ENCODE results near the gene TMEM63B.
A peak's percentile ranks its signal among the peaks of the same experiment; 100 is the strongest.
"Not testable (repeated sequence)": the region's sequence is repeated elsewhere in the genome, so short reads cannot be mapped to it uniquely, and the experiment has no call there.

TMEM63B gene

DNA sequence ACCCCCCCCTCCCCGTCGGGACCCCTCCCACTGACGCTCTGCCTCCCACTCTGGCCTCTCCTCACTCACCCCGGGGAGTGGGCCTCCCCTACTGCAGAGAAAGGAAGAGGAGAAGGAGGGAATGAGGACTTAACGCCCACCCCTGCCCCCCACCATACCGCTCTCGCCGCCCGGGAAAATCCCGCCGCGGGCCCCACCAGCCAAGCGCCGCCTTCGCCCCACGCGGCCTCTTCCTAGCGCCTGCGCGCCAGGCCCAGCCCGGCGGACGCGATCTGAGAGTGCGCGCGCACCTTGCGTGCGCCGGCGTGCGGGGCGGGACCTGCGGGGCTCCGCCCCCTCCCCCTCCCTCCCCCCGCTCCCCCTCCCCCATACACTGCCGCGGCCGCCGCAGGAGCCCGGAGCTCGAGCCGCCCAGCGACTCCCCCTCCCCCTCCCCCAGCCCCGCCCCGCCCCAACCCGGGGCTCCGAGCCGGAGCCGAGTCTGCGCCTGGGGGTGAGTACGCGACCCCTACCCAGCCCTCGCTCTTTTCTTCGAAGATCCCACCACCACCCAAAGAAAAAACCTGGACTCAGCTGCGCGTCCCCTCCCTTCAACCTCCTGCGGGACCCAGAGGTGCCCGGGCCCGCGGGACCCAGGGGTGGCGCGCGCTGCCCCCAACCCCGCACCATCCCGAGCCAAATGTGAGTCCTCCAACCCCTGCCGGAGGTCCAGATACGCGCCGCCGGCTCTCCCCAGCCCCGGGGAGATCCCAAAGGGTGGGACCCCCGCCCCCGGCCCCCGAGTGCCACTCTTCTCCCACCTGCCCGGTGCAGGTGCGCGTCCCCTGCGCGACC lies at the start of gene TMEM63B, which contains the start of gene MRPL14:
Gene TMEM63B (plus strand): TSS at position 369 of the 834 bp plus-strand sequence. CDS start 7,031 bp downstream, outside the sequence.
Gene MRPL14 (minus strand): TSS at position 267 of the 834 bp plus-strand sequence. CDS start 10,841 bp downstream, outside the sequence.
- DNase-seq (ENCODE audit: low read depth), result peak; percentile 85

DNA sequence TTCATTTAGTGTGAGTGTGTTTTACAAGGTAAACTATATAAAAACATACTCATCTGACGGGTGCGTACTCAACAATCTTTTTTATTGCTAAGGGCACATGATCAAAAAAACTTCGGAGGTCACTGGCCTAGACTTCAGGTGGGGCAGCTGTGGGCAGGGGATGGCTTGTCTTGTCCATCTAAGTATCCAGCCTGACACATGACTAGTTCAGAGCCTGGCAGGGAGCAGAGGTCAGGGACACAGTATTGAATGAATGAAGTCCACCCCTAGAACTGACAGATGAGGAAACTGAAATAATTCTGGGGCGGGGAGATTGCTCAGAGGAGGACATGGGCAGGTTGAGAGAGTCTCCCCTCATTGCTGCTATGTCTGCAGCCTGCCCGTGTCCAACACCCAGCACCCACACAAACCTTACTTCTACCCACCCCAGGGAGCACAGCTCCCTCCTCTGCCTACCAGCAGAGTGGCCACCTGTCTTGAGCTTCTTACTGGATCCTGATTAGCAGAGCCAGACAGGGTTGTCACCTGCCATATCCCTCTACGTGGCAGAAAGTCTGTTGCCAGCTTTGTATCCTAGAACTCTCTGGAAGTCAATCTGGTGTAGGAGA lies 49.0 kb upstream of the TMEM63B start:
- no peak for DNase-seq (ENCODE audit: low read depth)

DNA sequence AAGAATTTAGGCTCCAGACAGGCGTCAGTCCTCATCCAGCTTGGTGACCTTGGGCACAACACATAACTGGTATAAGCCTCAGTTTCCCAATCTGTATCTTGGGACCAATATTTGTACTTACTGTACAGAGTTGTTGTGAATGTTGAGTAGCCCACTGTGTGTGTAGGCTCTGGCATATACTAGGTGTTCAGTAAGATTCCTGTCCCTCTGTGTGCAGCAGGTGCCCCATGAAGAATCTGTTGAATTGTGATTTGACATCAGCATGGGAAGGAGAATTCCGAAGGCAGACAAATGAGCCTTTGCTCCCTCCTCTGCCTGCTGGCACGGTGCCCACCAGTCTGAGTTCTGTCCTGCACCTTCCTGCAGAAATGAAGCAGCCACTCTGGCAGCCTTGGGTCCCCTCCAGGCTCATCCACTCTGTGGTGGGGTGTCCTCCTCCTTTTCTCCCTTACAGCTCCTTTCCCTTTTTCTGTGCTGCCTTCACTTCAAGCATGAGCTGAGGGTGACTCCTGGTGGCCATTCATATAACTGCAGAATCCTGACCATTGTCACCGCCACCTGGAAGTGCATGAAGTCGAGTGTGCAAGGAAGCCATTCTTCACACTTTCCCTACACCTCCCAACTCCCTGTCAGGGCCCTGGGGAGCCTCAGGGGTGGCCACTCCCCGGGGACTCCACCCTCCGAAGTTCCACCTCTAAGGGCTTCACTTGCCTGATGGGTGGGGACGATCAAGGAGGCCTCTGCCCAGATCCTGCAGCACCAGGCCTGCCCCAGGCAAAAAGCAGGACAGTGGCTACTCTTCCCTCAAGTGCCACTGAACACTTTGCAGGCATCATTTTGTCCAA lies 48.3 kb upstream of the TMEM63B start:
- DNase-seq (ENCODE audit: low read depth), result peak; percentile 50

DNA sequence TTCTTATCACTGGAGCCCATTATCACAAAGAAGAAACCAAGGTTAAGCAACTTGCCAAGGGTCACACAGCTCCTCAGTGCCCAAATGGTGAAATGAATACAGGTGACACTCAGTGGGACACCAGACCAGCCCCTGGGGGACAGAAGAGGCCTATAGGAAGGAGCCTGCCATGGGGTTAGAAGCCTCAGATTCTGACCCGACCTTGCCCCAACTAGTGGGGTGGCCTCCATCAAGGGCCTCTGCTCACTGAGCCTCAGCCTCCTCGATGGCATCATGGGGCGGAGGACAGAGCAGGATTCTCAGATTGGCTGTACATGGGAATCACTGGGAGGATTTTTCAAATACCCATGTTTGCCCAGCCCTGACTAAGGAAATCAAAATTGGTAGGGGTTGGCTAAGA lies 47.7 kb upstream of the TMEM63B start:
- no peak for DNase-seq (ENCODE audit: low read depth)

DNA sequence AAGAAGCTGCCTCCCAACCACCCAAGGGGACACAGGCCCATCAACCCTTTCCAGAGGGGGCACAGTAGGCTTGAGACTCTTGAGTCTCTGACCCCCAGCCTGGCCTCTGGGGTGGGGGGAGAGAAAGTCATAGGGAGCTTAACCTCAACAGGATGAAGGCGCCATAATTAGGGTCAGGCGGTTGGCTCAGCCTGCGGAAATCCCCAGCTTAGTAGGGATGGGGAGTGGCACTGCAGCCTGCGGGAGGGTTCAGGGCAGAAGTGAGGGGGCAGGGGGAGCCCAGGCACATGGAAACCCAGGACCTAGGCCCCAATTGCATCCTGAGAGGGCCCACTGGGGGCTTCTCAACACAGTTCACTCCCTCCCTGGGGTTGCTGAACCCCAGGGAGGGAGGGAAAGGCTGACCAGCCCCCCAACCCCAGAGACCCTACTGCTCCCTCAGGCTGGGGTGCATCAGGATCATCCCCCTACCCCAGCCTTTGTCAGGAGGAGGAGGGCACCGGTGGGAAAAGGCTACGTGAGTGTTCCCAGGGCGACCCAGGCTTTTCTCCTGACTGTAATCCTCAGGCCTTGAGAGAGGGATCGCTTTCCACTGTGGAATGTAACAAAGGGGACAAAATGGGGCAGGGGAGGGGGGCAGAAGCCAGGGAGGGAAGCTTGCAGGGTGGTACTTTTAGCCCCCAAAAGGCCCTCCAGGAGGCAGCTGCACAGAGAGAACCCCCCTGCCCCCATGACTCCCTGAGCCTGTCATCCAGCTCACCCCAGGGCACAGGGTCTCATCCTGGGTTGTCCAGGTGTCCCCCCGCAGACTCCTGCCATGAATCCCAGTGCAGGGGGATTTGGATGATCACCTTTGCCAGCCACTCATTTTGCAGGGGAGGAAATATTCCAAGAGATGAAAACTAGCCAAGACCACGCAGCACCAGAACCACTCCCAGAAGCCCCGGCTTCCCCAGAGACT lies 46.5 kb upstream of the TMEM63B start:
- no peak for DNase-seq (ENCODE audit: low read depth)

DNA sequence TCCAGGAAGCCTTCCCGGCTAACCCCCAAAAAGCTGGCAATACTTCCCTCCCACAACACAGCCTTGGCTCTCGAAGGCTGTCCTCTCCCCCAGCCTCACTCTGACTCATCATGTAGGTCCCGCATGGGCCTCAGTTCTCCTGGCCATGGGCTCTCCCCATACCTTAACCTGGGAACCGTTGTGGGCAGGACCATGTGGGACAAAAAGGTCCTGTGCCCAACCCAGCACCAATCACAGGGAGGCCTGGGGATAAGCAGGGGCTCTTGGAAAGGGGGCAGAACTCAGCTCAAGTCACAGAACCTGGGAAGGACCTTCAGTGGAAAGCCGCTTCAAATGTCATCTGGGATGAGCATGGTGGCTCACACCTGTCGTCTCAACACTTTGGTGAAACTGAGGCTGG lies 45.6 kb upstream of the TMEM63B start:
- DNase-seq (ENCODE audit: low read depth), result no peak

DNA sequence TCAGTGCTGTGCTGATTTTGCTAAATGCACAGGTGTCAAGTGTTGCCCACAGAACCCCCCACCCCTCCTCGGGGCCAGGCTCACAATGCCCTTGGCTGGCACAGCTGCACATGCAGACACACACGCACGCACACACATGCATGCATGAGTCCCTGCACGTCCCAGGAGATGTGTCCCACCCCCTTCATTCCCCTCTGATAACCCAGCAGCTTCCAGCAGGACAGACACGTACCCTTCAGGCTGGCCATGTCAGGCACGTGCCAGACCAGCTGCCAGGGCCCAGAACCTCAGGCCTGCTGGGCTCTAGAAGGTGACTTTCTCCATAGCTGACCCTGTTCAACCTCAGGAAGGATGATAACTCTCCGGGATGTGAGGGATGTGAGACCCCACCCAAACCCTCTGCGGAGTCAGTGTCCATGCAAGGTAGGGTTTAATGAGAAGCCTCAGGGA lies 44.5 kb upstream of the TMEM63B start:
- no peak for DNase-seq (ENCODE audit: low read depth)

DNA sequence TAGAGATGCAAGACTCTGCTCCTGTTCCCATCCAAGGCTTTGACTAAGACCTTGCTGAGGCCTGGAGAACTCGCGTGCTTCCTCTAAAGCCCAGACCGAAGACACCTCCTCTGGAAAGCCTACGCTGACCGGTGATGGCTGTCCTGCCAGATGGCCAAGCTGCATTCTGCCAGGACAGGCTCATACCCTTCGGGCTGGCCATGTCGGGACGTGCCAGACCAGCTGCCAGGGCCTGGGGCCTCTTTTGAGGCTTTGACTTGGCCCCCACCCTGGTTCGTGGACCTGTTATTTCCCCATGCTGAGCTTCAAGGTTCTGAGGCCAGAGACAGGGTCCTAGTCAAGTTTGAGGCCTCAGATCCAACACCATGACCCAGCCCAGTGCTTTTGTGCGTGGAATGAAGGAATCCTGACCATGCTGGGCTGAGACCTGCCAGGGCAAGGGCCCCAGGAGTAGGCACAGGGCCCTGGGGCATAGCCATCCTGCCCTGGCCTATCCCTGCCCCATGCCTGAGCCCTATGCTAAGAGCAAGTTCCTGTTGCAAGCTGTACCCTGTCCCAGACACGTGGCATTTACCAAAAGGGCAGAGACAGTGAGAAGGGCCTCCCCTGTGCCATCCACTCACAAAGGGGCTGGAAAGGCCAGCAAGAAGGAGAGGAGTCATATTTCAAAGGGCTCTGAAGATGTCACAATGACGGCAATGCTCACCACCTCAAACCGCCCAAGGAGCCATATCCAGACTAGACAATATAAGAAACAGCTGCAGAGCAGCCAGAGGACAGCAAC lies 42.9 kb upstream of the TMEM63B start:
- peak; percentile 94 for DNase-seq (ENCODE audit: low read depth)

DNA sequence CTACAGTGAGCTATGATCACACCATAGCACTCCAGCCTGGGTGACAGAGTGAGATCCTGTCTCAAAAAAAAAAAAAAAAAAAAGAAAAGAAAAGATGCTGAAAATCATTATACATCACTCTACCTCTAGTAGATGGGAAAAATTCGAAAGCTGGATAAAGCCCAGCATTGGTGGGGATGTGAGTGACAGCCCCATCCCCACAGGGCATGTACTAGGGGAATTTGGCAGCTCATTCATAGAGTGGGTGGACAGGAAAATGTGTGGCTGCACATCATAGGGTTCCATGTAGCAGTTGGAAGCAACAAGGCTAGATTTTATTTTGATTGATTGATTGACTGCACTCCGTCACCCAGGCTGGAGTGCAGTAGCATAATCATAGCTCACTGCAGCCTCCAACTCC lies 42.1 kb upstream of the TMEM63B start:
- DNase-seq (ENCODE audit: low read depth), result no peak

DNA sequence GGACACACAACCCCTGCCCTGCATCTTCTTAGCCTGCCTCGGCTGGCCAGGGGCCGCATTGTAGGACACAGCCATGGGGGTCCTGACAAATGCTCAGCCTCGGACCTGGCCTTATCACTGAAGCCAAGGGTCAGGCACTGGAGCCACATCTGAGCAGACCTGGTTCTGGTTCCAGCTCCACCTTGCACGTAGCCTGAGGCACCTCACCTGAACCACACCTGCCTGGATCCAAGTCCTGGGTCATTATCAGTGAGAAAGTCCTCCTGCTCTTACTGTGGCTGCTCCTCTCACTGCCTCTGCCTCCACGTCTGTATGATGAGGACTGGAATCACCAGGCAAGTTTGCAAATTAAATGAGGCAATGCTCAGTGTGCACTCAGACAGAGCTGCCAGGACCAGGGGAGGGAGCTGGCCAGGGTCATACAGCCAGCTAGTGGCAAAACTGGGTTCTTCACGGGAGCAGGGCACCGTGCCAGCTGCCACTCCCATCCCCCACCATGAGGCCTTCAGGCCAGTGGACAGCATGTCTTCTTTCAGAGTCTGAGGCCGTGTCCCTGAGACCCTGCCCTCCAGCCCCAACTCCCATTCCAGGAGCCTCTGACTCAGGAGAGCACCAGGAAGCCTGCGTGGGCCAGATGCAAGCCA lies 40.3 kb upstream of the TMEM63B start:
- DNase-seq (ENCODE audit: low read depth), result peak; percentile 49

DNA sequence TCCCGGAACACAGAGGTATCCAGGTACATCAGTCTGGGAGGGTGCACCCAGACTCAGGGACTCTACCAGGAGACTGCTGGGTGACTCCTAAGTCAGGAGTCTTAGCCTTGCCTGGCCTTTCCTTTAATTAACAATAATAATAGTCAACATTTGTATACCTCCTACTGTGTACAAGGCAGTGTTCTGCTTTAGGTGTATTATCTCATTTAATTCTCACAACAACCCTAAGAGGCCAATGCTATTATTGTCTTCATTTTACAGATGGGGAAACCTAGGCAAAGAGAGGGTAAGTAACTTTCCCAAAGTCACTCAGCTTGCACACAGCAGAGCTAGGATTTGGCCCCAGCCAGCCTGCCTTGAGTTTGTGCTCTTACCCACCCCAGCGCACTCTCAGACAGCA lies 39.7 kb upstream of the TMEM63B start:
- DNase-seq (ENCODE audit: low read depth), result no peak

DNA sequence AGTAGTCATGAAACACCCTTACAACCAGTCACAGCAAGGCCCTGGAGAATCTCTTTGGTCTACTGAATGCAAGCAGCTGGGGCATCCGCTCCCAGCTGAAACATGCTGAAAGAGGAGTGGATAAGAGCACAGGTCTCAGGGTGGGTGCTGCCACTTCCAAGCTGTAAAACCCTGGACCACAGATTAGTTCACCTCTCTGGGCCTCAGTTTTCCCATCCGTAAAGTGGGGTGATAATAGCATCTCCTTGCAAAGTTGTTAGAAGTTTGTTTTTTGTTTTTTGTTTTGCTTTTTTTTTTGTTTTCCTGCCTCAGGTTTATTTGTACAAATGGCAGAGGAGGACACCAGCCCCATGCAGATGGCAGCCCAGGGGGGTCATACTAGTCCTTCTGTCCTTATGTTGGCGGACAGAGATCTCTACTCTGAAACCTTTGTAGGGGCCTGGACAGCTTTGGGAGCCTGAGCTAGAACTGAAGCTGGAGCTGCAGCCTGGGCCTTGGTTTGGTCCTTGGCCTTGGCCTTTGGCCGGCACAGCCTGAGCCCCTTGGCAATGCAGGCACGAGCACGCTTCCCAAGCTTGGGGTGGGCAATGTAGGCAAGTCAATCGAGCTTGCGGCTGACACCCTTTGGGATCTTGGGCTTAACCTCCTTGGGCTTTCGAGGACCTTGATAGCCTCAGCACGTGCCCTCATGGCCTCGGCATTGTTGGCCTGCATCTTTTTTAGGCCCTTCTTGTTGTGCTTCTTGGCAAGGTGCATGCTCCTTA lies 38.3 kb upstream of the TMEM63B start:
- DNase-seq (ENCODE audit: low read depth), result no peak

DNA sequence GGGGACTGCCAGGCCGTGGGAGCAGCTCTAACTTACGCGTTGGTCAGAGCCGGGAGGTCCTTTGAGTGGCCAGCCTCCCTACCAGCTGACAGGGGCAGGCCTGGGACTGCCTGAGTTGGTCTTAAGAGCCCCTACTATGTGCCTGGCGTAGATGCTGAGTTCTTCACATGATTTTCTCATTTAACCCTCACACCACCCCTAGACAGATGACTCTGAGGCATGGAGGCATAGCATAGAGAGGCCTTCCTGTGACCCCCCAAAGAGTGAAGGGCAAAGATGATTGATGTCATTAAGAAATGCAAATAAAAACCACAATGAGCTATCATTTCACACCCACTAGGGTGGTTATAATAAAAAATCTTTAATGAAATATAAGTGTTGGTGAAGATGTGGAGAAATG lies 36.9 kb upstream of the TMEM63B start:
- DNase-seq (ENCODE audit: low read depth), result no peak

DNA sequence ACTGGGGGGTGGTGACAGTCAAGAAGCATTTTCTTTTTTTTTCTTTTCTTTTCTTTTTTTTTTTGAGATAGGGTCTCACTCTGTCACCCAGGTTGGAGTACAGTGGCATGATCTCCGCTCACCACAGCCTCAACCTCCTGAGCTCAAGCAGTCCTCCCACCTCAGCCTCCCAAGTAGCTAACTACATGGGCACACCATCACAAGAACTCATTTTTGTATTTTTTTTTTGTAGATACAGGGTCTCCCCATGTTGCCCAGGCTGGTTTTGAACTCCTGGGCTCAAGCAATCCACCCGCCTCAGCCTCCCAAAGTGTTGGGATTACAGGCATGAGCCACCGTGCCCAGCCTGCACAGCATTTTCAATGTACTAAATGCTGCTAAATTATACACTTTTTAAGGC lies 36.0 kb upstream of the TMEM63B start:
- DNase-seq (ENCODE audit: low read depth), result not testable (repeated sequence)

DNA sequence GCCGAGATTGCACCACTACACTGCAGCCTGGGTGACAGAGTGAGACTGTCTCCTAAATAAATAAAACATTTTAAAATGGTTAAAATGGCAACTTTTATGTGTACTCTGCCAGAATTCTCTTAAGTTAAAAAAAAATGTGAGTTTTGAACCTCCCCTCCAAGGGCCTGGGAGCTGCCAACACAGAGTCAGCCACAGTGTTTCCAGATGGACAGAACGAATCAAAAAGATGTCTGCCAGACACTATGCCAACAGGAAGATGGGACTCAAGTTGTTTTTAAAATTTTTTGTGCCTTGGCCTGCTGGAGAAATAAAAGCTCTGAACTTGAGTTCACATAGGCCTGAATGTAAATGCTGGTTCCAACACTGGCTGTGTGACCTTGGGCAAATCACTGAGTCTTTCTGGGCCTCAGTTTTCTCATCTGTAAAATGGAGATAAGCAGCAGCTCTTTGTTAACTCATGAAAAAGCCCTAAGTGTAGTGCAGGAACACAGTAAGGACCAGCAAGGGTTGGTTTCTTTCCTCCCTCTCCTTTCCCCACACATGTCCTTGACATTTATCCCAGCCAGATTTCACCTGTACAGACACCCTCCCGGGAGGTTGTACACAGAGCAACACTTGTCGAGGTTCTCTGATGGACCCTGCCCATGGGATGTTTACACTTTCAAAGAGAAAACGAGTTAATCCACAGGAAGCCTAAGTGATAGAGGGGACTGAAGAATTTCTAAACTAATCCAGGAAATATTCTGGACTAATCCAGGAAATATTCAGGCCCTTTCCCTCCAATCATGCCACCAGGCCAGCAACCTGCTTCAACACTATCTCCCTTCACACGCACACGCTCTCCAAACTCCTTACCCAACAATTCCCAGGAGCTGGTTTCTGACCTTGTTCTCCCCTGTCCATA lies 35.1 kb upstream of the TMEM63B start:
- DNase-seq (ENCODE audit: low read depth), result no peak

DNA sequence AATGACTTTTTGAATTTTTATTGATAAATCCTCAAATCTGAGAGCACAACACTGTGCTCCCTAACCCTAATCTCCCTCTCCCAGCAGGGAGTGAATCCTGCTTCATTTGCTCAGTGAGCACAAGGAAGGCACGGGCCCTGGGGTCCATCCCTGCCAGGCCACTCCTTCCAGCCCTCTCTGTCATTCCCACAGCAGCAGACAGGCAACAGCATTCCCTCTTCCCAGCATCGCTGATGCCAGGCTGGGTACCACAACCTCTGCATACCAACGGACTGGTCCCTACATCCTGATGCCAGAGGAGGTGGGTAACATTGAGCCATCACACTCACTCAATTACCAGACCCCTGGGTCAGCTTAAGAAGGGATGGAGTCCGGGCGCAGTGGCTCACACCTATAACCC lies 34.3 kb upstream of the TMEM63B start:
- DNase-seq (ENCODE audit: low read depth), result no peak

DNA sequence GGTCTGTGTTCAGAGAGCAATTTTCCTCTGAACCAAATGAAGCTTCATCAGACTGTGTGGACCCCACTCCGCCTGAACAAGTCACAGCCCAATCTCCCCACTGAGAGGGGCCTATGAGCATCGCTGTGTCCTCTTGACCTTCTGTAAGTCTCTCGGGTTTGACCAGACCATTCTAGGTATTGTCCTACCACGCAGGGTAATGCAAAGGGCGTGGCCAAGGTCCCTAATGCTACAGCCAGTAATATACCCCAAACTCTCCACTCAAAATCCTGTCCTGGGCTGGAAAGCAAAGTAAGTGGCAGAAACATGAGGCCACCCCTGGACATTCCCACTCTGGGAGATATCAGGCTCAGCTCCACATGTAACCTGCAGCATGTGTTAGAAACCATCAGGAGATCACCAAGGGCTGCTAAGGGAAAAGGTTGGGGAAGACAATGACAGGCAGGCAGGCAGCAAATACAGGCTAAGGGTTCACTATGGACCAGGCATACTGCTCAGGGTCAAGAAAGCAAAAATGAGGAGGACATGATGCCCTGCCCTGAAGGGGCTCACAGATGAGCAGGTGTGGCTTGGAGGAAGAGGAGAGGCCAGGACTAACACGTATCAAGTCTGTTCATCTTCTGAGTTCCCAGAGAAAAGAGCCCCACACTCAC lies 33.5 kb upstream of the TMEM63B start:
- DNase-seq (ENCODE audit: low read depth), result no peak

Data from fibroblast of gingiva (primary cell).